Measurements from ENCODE around the gene RGS12. TPM values are rescaled to one million over a fixed set of nuclear protein-coding genes. Genes with fewer than 3 reads are reported as not detected.

Gene RGS12
- total RNA-seq, 1 donor from 2014 or later: 21.9 TPM

DNA sequence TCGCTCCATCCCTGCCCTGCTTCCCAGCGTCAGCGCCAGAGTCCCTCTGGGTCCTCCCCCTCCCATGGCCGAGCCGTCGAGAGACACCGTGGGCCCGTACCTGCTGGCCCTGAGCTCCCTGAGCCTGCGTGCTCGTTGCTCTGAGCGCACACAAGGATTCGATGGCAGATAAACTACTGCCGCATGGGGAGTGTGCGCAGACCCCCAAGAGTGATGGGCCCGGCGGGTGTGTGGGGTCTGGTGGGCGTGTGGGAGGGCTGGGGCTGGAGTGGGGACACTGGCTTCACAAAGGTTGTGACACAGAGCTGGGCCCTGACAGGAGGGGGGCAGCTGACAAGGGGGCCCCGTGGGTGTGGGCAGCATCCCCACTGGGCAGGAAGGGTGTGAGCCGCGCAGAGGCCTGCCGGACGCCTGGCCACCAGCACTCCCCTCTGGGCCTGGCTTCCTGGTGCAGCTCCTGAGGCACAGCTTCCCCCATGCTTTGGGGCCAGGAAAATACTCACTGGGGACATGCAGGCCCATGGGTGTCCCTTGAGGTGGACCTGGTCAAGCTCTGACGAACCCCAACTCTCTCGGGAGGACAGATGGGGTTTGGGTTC lies 4.8 kb upstream of the RGS12 start:
- H3K9me3 Mint-ChIP-seq (ENCODE audit: unreplicated experiment): no peaks in the 10 kb centered on the region
- no peak overlapping the region for H3K4me2 ChIP-seq (ENCODE audit: low read length)
- no peaks in the 10 kb centered on the region for H4K20me1 ChIP-seq (ENCODE audit: insufficient read depth, low read length)
- no peaks in the 10 kb centered on the region for H3K79me2 ChIP-seq (ENCODE audit: insufficient read depth, low read length)
- no peak overlapping the region for H3K9ac ChIP-seq (ENCODE audit: low read length)
- H3K27ac ChIP-seq (ENCODE audit: low read depth, low read length): no peak overlapping the region
- no peak overlapping the region for H3K4me3 Mint-ChIP-seq (ENCODE audit: unreplicated experiment)
- peaks cover 5% of the 10 kb centered on the region for H3K4me1 Mint-ChIP-seq (ENCODE audit: low read depth, unreplicated experiment)
- DNase-seq (ENCODE audit: low read depth): no peak
- H3K4me1 ChIP-seq (ENCODE audit: insufficient read depth, low read length): peaks cover 17% of the 10 kb centered on the region
- no peak overlapping the region for H3K4me3 ChIP-seq (ENCODE audit: insufficient read depth, low read depth, low read length)
- H3K27me3 ChIP-seq (ENCODE audit: insufficient read depth, low read length): peaks cover 5% of the 10 kb centered on the region
- no peaks in the 10 kb centered on the region for H3K36me3 ChIP-seq (ENCODE audit: insufficient read depth, low read length)
- H3K27me3 Mint-ChIP-seq (ENCODE audit: low read depth, unreplicated experiment): peaks cover 25% of the 10 kb centered on the region
- H3K9me3 ChIP-seq (ENCODE audit: insufficient read depth, low read depth, low read length): no peaks in the 10 kb centered on the region
- no peak for FAIRE-seq
- H3K36me3 Mint-ChIP-seq (ENCODE audit: low read depth, unreplicated experiment): no peaks in the 10 kb centered on the region
- TF ChIP-seq, protein P1, sequence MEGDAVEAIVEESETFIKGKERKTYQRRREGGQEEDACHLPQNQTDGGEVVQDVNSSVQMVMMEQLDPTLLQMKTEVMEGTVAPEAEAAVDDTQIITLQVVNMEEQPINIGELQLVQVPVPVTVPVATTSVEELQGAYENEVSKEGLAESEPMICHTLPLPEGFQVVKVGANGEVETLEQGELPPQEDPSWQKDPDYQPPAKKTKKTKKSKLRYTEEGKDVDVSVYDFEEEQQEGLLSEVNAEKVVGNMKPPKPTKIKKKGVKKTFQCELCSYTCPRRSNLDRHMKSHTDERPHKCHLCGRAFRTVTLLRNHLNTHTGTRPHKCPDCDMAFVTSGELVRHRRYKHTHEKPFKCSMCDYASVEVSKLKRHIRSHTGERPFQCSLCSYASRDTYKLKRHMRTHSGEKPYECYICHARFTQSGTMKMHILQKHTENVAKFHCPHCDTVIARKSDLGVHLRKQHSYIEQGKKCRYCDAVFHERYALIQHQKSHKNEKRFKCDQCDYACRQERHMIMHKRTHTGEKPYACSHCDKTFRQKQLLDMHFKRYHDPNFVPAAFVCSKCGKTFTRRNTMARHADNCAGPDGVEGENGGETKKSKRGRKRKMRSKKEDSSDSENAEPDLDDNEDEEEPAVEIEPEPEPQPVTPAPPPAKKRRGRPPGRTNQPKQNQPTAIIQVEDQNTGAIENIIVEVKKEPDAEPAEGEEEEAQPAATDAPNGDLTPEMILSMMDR (IDR thresholded peaks at IDR 0.05; ENCODE audit: insufficient read depth, low read depth, low read length): no peak
- no peak for TF ChIP-seq EZH2 (IDR thresholded peaks at IDR 0.05; ENCODE audit: insufficient read depth, low read length)
- no peak overlapping the region for H3K27ac Mint-ChIP-seq (ENCODE audit: unreplicated experiment)
- no peak overlapping the region for H2AFZ ChIP-seq (ENCODE audit: low read depth, low read length)

DNA sequence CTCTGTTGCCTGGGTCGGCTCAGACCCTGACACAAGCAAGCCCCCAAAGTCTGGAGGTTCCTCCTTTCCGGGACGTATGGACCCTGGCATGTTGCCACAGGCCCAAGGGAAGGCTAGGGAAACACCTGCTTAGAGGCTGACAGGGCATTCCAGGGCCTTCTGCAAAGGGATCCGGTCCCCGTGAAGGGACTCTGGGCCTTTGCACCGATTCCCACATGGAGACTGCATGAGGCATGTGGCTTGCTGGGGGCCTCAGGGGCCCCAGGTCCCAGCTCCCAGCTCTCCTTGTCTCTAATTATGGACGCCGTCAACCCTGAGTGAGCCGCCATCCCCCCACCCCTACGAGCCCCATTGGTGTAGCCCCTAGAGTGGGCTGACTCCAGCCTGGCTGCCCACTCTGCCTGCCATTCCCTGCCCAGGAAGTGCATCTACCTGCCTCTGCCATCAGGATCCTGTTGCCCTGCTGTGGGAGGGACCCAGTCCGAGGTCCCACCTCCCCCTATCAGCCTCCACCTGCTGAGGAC lies 4.2 kb upstream of the RGS12 start:
- no peak for FAIRE-seq
- Mint-ChIP-seq H3K27ac (ENCODE audit: unreplicated experiment) (no peak overlapping the region), H3K4me3 (ENCODE audit: unreplicated experiment) (no peak overlapping the region), H3K4me1 (ENCODE audit: low read depth, unreplicated experiment) (peaks cover 5% of the 10 kb centered on the region), H3K9me3 (ENCODE audit: unreplicated experiment) (no peaks in the 10 kb centered on the region), H3K27me3 (ENCODE audit: low read depth, unreplicated experiment) (peaks cover 19% of the 10 kb centered on the region), H3K36me3 (ENCODE audit: low read depth, unreplicated experiment) (no peaks in the 10 kb centered on the region)
- H3K27me3 ChIP-seq (ENCODE audit: insufficient read depth, low read length): peaks cover 5% of the 10 kb centered on the region
- no peaks in the 10 kb centered on the region for H4K20me1 ChIP-seq (ENCODE audit: insufficient read depth, low read length)
- H3K36me3 ChIP-seq (ENCODE audit: insufficient read depth, low read length): no peaks in the 10 kb centered on the region
- no peak overlapping the region for H3K9ac ChIP-seq (ENCODE audit: low read length)
- H3K9me3 ChIP-seq (ENCODE audit: insufficient read depth, low read depth, low read length): no peaks in the 10 kb centered on the region
- no peak overlapping the region for H3K4me3 ChIP-seq (ENCODE audit: insufficient read depth, low read depth, low read length)
- TF ChIP-seq, protein P1 (IDR thresholded peaks at IDR 0.05; ENCODE audit: insufficient read depth, low read depth, low read length): no peak
- TF ChIP-seq EZH2 (IDR thresholded peaks at IDR 0.05; ENCODE audit: insufficient read depth, low read length): no peak
- no peak for DNase-seq (ENCODE audit: low read depth)
- H2AFZ ChIP-seq (ENCODE audit: low read depth, low read length): no peak overlapping the region
- H3K27ac ChIP-seq (ENCODE audit: low read depth, low read length): no peak overlapping the region
- no peak overlapping the region for H3K4me2 ChIP-seq (ENCODE audit: low read length)
- peaks cover 4% of the 10 kb centered on the region for H3K79me2 ChIP-seq (ENCODE audit: insufficient read depth, low read length)
- H3K4me1 ChIP-seq (ENCODE audit: insufficient read depth, low read length): peaks cover 20% of the 10 kb centered on the region

DNA sequence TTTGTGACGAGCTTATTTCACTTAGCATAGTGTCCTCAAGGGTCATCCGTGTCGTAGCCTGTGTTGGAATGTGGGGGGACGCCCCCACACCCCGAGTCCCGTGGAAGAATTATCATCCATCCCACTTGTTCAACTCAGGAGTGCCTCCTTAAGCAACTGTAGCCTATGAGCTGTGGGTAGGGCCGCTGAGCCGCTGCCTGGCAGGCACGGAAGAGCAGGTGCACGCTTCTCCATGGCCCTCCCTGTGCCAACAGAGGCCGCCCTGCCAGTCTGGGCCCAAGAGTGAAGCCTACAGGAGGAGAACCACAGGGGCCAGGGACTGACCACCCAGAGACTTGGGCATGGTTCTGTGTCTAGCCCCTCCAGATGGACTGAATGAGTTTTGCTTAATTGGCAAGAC lies 2.3 kb upstream of the RGS12 start:
- Mint-ChIP-seq H3K4me1 (ENCODE audit: low read depth, unreplicated experiment) (peaks cover 5% of the 10 kb centered on the region), H3K9me3 (ENCODE audit: unreplicated experiment) (no peaks in the 10 kb centered on the region), H3K27ac (ENCODE audit: unreplicated experiment) (no peak overlapping the region), H3K27me3 (ENCODE audit: low read depth, unreplicated experiment) (peaks cover 15% of the 10 kb centered on the region), H3K36me3 (ENCODE audit: low read depth, unreplicated experiment) (no peaks in the 10 kb centered on the region), H3K4me3 (ENCODE audit: unreplicated experiment) (no peak overlapping the region)
- H2AFZ ChIP-seq (ENCODE audit: low read depth, low read length): no peak overlapping the region
- H4K20me1 ChIP-seq (ENCODE audit: insufficient read depth, low read length): peaks cover 14% of the 10 kb centered on the region
- FAIRE-seq (no peak), DNase-seq (ENCODE audit: low read depth) (no peak)
- H3K4me3 ChIP-seq (ENCODE audit: insufficient read depth, low read depth, low read length): no peak overlapping the region
- H3K27ac ChIP-seq (ENCODE audit: low read depth, low read length): no peak overlapping the region
- peaks cover 20% of the 10 kb centered on the region for H3K79me2 ChIP-seq (ENCODE audit: insufficient read depth, low read length)
- no peaks in the 10 kb centered on the region for H3K36me3 ChIP-seq (ENCODE audit: insufficient read depth, low read length)
- H3K4me1 ChIP-seq (ENCODE audit: insufficient read depth, low read length): peaks cover 25% of the 10 kb centered on the region
- H3K9me3 ChIP-seq (ENCODE audit: insufficient read depth, low read depth, low read length): no peaks in the 10 kb centered on the region
- H3K4me2 ChIP-seq (ENCODE audit: low read length): no peak overlapping the region
- no peak overlapping the region for H3K9ac ChIP-seq (ENCODE audit: low read length)
- peaks cover 5% of the 10 kb centered on the region for H3K27me3 ChIP-seq (ENCODE audit: insufficient read depth, low read length)
- TF ChIP-seq EZH2 (IDR thresholded peaks at IDR 0.05; ENCODE audit: insufficient read depth, low read length): no peak
- TF ChIP-seq, protein P1 (IDR thresholded peaks at IDR 0.05; ENCODE audit: insufficient read depth, low read depth, low read length): no peak
